SK-N-SH treated with all-trans-retinoic acid at 6 μM for 48 hours (cell line): ENCODE results near the gene TMEM217.

Experiments
- ATAC-seq: fragments of 200-7000 bp; cut with Tn5 transposase; 3 replicates; pipeline ENCODE4 v1.9.1; 2020; ENCODE audit warnings: mild to moderate bottlenecking, moderate library complexity
- ARNTL ChIP-seq: fragments of 450-650 bp; formaldehyde crosslinking; IDR thresholded peaks from 2 replicates; pipeline ENCODE4 v1.5.0; 2020; ENCODE audit warnings: low read depth, mild to moderate bottlenecking, moderate library complexity, borderline replicate concordance
- CREB5 ChIP-seq: fragments of 250-450 bp; sonication (Bioruptor Pico); IDR thresholded peaks from 2 replicates; pipeline ENCODE4 v1.5.1; 2020; ENCODE audit warnings: low read depth, mild to moderate bottlenecking, moderate library complexity
- CSDC2 ChIP-seq: fragments of 250-450 bp; sonication (Bioruptor Pico); IDR thresholded peaks from 2 replicates; pipeline ENCODE4 v1.5.0; 2020; ENCODE audit warnings: mild to moderate bottlenecking, moderate library complexity
- CSRNP3 ChIP-seq: fragments of 250-450 bp; sonication (Bioruptor Pico); IDR thresholded peaks from 2 replicates; pipeline ENCODE4 v1.5.1; 2021; ENCODE audit warnings: mild to moderate bottlenecking, moderate library complexity
- GLIS3 ChIP-seq: fragments of 250-450 bp; sonication (Bioruptor Pico); IDR thresholded peaks from 2 replicates; pipeline ENCODE4 v1.5.0; 2020; ENCODE audit warnings: mild to moderate bottlenecking, moderate library complexity
- ISL1 ChIP-seq: fragments of 250-450 bp; sonication (Bioruptor Pico); IDR thresholded peaks from 2 replicates; pipeline ENCODE4 v2.1.2; 2022; ENCODE audit warnings: mild to moderate bottlenecking, moderate library complexity
- OSR1 ChIP-seq: fragments of 250-450 bp; sonication (Bioruptor Pico); IDR thresholded peaks from 2 replicates; pipeline ENCODE4 v1.8.0; 2022; ENCODE audit warnings: moderate library complexity, mild to moderate bottlenecking, inconsistent platforms
- PATZ1 ChIP-seq: fragments of 250-450 bp; sonication (Bioruptor Pico); IDR thresholded peaks from 2 replicates; pipeline ENCODE4 v1.8.0; 2020; ENCODE audit warnings: mild to moderate bottlenecking, moderate library complexity, borderline replicate concordance
- POU6F1 ChIP-seq: fragments of 250-450 bp; sonication (Bioruptor Pico); IDR thresholded peaks from 2 replicates; pipeline ENCODE4 v1.8.0; 2021; ENCODE audit warnings: low read depth, mild to moderate bottlenecking, moderate library complexity, borderline replicate concordance
- PPARA ChIP-seq: fragments of 250-450 bp; sonication (Bioruptor Pico); IDR thresholded peaks from 2 replicates; pipeline ENCODE4 v1.5.0; 2020; ENCODE audit warnings: mild to moderate bottlenecking, borderline replicate concordance
- RARB ChIP-seq: fragments of 250-450 bp; sonication (Bioruptor Pico); IDR thresholded peaks from 2 replicates; pipeline ENCODE4 v1.8.0; 2021; ENCODE audit warnings: mild to moderate bottlenecking, moderate library complexity
- SNAI2 ChIP-seq: fragments of 250-450 bp; sonication (Bioruptor Pico); IDR thresholded peaks from 2 replicates; pipeline ENCODE4 v1.5.0; 2020; ENCODE audit warnings: mild to moderate bottlenecking, moderate library complexity
- TCF4 ChIP-seq: fragments of 250-450 bp; sonication (Bioruptor Pico); IDR thresholded peaks from 2 replicates; pipeline ENCODE4 v1.8.0; 2021; ENCODE audit warnings: mild to moderate bottlenecking, moderate library complexity, borderline replicate concordance
- TOX ChIP-seq: fragments of 250-450 bp; sonication (Bioruptor Pico); IDR thresholded peaks from 2 replicates; pipeline ENCODE4 v1.8.0; 2021; ENCODE audit warnings: mild to moderate bottlenecking, moderate library complexity, borderline replicate concordance
- TSHZ2 ChIP-seq: fragments of 250-450 bp; sonication (Bioruptor Pico); IDR thresholded peaks from 2 replicates; pipeline ENCODE4 v1.5.0; 2020; ENCODE audit warnings: mild to moderate bottlenecking, moderate library complexity
- ZC3H10 ChIP-seq: fragments of 250-450 bp; sonication (Bioruptor Pico); IDR thresholded peaks from 2 replicates; pipeline ENCODE4 v1.5.1; 2021; ENCODE audit warnings: mild to moderate bottlenecking, moderate library complexity
- ZFP3 ChIP-seq: fragments of 250-450 bp; sonication (Bioruptor Pico); IDR thresholded peaks from 2 replicates; pipeline ENCODE4 v1.5.0; 2020; ENCODE audit warnings: mild to moderate bottlenecking, moderate library complexity
- ZFP30 ChIP-seq: fragments of 450-650 bp; formaldehyde crosslinking; IDR thresholded peaks from 2 replicates; pipeline ENCODE4 v1.5.0; 2022; ENCODE audit warnings: mild to moderate bottlenecking, moderate library complexity
- ZNF565 ChIP-seq: fragments of 450-650 bp; formaldehyde crosslinking; conservative IDR thresholded peaks from 2 replicates; pipeline ENCODE4 v1.5.0; 2020; ENCODE audit warnings: low read depth, mild to moderate bottlenecking, moderate library complexity
- ZNF8 ChIP-seq: fragments of 450-650 bp; formaldehyde crosslinking; IDR thresholded peaks from 2 replicates; pipeline ENCODE4 v1.5.0; 2020; ENCODE audit warnings: mild to moderate bottlenecking, moderate library complexity

The TMEM217 gene

DNA sequence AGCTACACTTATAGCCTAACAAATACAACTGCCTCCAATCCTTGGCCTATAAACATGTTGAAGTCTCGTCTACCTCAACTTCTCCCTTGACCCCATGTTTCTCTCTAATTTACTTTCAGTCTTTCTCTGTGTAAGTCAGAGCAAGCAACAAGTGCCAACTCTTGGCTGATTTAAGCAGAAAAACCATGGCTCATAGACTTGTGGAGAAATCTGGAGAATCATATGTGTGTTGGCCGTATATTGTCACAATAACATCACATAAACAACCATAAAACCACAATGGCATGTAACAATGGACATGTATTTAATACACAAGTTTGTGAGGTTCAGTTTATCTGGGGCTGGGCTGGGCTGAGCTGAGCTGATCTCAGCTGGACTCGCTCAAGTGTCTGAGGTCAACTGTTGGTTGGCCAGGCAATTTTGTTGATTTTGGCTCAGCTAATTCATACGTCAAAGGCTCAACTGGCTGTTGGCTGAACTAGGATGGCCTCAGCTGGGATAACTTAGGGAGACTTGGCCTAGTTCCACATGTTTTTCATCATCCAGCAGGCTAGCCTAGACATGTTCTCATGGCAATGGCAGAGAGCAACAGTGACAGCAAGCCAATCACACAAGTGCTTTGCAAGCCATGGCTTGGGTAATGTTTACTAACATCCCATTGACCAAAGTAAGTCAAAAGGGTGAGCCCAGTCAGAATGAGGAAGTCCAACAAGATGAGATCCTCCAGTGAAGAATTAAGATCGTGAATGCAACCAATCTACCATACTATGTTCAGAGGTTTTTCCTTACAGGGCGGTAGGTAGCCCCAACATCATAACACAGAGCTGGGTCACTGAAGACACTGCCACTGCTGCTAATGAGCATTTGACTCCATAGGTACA, 13.3 kb downstream of the TMEM217 start:
- ATAC-seq = peak; percentile 69
- TF ChIP-seq SNAI2 (CRISPR knock-in tag) (peak; percentile 93), RARB (no peak), TCF4 (0 out of 2 replicates have a peak, but pooled peaks have one; percentile 20), ZFP30 (CRISPR knock-in tag) (no peak), CSDC2 (CRISPR knock-in tag) (peak; percentile 78), ZFP3 (CRISPR knock-in tag) (peak; percentile 80), TOX (CRISPR knock-in tag) (peak; percentile 51; the same call in 1 of the 2 replicates), ISL1 (CRISPR knock-in tag) (peak; percentile 62), GLIS3 (no peak)
- TF ChIP-seq, all 23 proteins: peak for 6

DNA sequence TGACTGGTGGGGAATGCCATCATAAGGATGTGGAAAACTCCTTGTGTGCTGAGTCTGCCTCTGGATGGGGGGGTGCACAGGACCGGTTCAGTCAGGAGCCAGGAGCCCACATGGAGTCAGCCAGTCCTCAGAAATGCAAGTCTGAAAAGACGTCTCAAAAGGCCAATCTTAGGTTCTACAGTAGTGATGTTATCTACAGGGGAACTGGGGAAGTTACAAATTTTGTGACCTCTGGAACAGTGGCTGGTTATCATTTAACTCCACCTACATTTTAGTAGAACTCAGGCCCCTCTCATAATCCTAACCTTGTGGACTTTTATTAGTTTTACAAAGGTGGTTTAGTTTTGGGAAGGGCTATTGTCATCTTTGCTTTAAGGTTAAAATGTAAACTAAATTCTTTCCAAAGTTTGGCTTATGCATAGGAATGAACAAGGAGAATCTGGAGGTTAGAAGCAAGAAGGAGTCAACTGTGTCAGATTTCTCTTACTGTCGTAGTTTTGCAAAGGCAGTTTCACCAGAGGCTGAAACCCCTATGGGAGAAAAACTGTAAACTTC, 14.1 kb downstream of the TMEM217 start:
- no peak for TF ChIP-seq GLIS3
- TF ChIP-seq ARNTL (CRISPR knock-in tag) = no peak
- TF ChIP-seq PATZ1 (CRISPR knock-in tag) = no peak
- no peak for TF ChIP-seq TCF4
- no peak for TF ChIP-seq OSR1 (CRISPR knock-in tag)
- TF ChIP-seq ZC3H10 (CRISPR knock-in tag) = no peak
- no peak for TF ChIP-seq ZFP30 (CRISPR knock-in tag)
- TF ChIP-seq ZFP3 (CRISPR knock-in tag) = no peak
- TF ChIP-seq ISL1 (CRISPR knock-in tag) = no peak
- no peak for TF ChIP-seq ZNF565 (CRISPR knock-in tag)
- TF ChIP-seq CREB5 = no peak
- no peak for TF ChIP-seq PPARA (CRISPR knock-in tag)
- no peak for TF ChIP-seq TSHZ2 (CRISPR knock-in tag)

DNA sequence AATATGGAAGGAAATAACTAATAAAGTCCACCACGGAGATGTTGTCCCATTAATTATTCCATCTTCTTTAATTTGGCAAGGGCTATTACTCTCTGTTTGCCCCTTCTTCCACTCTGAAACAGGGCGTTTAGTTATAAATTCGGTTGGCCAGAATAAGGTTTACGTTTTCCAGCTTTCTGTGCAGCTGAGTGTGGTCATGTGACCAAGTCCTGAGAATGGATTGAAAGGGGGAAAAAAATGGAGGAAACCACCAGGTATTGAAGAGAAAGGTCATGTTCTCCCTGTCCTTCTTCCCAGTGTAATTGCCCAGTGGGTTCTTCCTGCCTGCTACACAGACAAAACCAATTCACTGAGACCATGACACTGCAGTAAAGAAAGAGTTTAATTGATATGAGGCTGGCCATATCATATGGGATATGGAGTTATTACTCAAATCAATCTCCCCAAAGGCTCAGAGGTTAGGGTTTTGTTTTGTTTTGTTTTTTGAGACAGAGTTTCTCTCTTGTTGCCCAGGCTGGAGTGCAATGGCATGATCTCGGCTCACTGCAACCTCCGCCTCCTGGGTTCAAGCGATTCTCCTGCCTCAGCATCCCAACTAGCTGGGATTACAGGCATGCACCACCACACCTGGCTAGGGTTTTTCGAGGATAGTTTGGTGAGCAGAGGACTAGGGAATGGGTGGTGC, 14.7 kb downstream of the TMEM217 start:
- peak; percentile 19; the same call in 1 of the 2 replicates for TF ChIP-seq ZFP3 (CRISPR knock-in tag)
- no peak for TF ChIP-seq ZC3H10 (CRISPR knock-in tag)
- TF ChIP-seq RARB = no peak
- TF ChIP-seq ZNF8 (CRISPR knock-in tag) = no peak
- ATAC-seq = no peak

More for the DNA sequence above, 14.1 kb downstream of the TMEM217 start:
- ATAC-seq = no peak

DNA sequence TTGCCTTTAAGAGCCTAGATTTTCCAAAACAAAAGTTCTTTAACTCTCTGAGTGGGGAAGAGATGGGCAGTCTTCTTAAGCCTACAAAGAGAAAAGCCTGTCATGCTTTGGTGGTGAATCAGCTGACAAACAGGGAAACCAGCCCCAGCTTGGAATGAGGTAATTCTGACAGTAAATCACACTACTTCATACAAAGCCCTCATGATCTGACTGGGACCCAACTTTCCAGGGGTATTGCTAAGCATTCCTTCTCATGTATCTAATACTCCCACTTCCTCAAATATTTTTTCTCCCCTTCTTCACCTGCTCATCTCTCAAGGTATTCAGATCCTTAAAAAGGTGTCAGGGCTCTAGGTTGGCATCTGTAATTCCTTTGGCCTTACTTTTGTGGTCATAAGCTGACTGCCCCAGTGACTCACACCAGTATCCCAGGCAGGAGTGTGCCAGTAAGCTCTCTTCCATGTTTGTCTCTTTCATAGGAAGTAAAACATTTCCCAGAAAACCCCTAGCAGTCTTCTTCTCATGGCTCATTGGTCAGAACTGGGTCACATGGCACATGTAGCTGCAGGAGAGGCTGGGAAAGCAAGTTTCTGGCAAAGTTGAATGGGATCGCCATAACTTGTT, 15.4 kb downstream of the TMEM217 start:
- TF ChIP-seq CSRNP3 (CRISPR knock-in tag) (no peak), ISL1 (CRISPR knock-in tag) (peak; percentile 57), PATZ1 (CRISPR knock-in tag) (0 out of 2 replicates have a peak, but pooled peaks have one; percentile 21), OSR1 (CRISPR knock-in tag) (0 out of 2 replicates have a peak, but pooled peaks have one; percentile 13), TOX (CRISPR knock-in tag) (no peak; the same call in 1 of the 2 replicates), POU6F1 (CRISPR knock-in tag) (0 out of 2 replicates have a peak, but pooled peaks have one; percentile 30)
- peak; percentile 80 for ATAC-seq
